GF-D8 (cell line): ENCODE data around the gene FSTL4.

Source experiments
- DNase-seq: peaks from one replicate; lab custom pipeline; 2025; lab: John Stamatoyannopoulos, UW

The FSTL4 gene

GRCh38 chr5:133610489-133611356 is 1.6 kb downstream of the FSTL4 start:
- no peak for DNase-seq

GRCh38 chr5:133607451-133607850 is 4.9 kb downstream of the FSTL4 start:
- DNase-seq: no peak

GRCh38 chr5:133606835-133607234 is 5.5 kb downstream of the FSTL4 start:
- no peak for DNase-seq

DNA sequence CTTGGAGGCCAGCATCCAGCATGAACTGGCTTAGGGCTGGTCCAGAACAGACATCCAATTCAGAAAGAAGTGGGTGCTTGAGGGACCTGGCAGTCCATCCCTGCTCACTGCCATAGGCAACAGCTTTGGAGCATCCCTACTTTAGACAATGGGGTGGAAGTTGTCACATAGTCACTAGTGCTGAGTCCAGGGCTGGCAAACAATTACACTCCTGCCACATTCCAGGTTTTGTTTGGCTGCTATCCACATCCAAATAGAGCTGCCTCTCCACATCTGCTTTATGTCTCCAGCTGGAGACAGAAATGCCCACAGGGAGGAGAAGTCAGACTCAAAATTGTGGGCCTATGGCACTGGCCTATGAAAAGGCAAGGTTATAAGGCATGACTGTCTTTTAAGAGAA is 7.0 kb downstream of the FSTL4 start:
- no peak for DNase-seq

DNA sequence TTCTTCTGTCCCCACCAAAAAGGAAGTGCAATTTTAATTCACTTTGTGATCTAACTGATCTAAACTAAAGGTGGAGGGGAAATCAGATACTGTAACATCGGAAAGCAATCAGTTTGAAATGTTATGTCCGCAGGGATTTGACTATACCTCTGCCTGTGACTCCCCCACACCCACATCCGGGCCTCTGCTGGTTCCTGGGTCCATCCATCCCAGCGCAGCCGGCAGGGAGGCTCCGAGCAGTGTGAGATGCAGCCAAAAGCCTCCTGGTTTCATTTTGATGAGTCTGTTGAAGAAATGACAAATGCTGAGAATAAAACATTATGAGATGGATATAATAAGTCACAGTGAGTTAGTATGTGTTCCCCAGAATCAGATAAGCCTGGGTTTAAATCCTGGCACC is 8.6 kb downstream of the FSTL4 start:
- DNase-seq: no peak

GRCh38 chr5:133602835-133603380 is 9.4 kb downstream of the FSTL4 start:
- DNase-seq: no peak

DNA sequence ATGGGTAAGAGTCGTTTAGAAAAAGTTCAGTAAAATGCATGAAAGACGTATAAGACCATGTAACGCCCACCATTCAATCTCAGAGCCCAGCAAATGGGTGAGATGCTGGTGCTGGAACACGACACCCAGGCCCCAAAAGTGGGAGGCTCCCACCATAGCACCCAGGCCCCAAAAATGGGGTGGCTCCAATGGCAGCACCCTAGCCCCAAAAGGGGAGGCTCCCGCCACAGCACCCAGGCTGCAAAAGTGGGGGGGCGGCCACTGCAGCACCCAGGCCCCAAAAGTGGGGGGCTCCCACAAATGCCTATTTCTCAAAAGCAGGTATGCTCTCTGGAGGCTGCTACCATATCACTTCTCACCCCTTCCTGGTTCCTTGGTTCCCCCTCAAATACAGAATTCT is 12.7 kb downstream of the FSTL4 start:
- no peak for DNase-seq

DNA sequence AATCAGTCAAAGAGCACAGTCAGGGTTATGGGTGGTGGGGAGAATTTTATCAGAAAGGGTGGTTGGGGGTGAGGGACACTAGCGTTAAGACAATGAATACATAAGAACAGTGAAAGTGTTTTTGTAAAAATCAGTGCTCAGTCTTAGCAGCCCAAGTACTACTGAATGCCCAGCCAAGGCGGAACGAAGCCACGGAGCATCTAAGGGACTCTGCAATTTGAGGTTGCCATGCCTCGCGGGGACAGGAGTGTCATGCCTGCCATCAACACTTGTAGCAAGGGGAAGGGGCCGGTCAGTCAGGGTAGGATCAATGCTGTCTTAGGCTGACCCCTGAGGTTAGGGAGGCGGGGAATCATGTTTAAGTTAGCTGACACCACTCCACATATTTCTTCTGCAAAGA is 13.3 kb downstream of the FSTL4 start:
- DNase-seq: no peak

GRCh38 chr5:133596049-133596448 is 16.3 kb downstream of the FSTL4 start:
- no peak for DNase-seq

- DNase-seq: no peak
Observed at GRCh38 chr5:133595465-133595864, 16.9 kb downstream of the FSTL4 start.

GRCh38 chr5:133589286-133589685 is 23.1 kb downstream of the FSTL4 start:
- DNase-seq: no peak

DNA sequence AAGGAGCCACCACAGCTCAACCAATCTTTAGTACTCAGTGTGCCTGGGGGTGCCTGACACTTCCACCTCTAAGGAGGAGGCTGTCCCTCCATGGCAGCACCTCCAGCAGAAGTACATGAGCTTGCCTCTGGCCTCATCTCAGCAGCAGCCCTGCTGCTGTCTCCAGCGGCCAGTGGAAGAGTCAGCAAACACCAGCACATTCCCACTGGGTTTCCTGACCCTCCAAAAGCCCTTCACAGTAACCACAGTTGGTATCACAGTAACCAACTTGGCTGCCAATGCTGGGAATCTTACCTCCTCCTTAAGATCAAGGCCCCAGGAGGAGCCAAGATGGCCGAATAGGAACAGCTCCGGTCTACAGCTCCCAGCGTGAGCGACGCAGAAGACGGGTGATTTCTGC is 29.4 kb downstream of the FSTL4 start:
- no peak for DNase-seq

DNA sequence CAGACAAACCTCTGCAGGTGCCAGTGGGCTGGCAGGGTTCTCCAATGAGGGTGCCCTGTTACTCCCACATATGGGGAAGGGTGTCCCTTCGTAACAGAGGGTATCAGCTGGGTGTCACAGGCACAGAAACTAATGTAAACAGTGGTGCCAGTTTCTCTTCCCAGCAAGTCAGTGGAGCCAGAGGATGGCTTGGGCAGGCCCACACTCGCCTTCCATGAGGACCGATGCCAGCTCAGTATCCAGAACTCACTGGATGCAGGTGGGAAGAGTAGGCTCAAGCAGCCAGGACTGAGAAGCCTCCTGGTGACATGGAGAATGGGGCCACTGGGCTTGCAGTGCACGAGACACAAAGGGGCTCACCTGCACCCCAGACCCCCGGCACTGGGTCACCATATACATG is 30.4 kb downstream of the FSTL4 start:
- no peak for DNase-seq

- no peak for DNase-seq
Observed at GRCh38 chr5:133581348-133581747, 31.0 kb downstream of the FSTL4 start.

GRCh38 chr5:133580618-133581017 is 31.7 kb downstream of the FSTL4 start:
- no peak for DNase-seq

DNA sequence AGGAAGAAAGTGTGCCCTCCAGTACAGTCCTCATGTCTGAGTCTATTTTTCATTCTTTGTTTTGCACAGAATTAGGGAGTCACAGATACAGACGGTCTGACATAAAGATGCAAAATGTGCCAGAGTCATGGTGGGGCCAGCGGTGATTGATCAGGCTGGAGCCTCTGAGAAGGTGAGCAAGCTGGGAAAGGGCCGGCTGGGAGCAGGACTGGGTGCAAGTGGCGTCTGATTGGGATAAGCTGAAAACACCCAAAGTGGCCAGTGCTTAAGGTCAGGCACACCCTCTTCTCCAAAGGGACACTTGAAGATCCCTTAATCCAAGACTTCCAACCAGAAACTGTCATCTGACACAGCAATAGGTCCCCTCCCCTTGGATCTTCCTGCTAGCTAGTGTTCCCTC is 32.6 kb downstream of the FSTL4 start:
- DNase-seq: no peak

DNA sequence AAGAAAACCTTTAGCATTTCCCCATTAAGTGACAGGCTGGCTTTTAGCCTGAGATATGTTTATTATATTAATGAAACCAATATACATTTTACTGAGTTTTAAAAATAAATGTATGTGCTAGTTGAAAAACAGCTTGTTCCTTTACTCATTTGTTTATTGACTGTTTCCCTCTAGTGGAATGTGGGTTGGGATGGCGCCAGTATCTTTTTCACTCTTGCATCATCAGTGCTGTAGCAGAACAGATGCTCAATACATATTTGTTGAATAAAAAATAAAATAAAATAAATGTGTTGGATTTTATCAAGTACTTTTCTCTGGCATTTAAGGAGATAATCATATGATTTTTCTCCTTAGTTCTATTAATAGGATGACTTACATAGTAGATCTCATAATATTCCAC is 43.0 kb downstream of the FSTL4 start:
- DNase-seq: no peak

GRCh38 chr5:133565993-133566392 is 46.3 kb downstream of the FSTL4 start:
- no peak for DNase-seq

- no peak for DNase-seq
Observed at GRCh38 chr5:133564921-133565565, 47.3 kb downstream of the FSTL4 start.

- DNase-seq: no peak
Observed at GRCh38 chr5:133562554-133562953, 49.8 kb downstream of the FSTL4 start.

DNA sequence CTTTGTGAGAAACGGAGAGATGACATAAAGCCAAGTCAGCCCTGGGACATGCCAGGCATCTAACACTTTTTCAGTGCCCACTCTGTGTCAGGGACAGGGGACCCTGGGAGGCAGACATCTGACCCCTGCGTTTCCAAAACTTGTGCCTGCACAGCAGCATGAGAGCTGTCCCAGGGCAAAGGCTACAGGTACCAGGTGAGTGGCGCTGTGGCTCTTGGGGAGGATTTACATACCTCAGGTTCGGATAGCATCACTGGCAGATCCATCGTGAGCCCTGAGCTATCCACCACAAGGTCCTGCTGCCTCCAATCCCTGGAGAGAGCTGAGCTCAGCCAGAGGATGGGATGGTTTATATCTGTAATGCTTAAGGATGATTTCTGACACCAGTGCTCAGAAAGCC is 52.4 kb downstream of the FSTL4 start:
- no peak for DNase-seq

- no peak for DNase-seq
Observed at GRCh38 chr5:133556551-133556950, 55.8 kb downstream of the FSTL4 start.

- DNase-seq: no peak
Observed at GRCh38 chr5:133554279-133554678, 58.1 kb downstream of the FSTL4 start.
